NCI-H524 treated with DMSO at 0.1 percent for 48 hours (cell line): ENCODE measurements around the gene TNFAIP2.
"Not testable (repeated sequence)": the region's sequence is repeated elsewhere in the genome, so short reads cannot be mapped to it uniquely, and the experiment has no call there.

ENCODE experiments used
- DNase-seq: peaks from one replicate; lab custom pipeline; 2025; lab: John Stamatoyannopoulos, UW

Gene TNFAIP2

GRCh38 chr14:103107941-103108748, 15.1 kb upstream of the TNFAIP2 start:
- DNase-seq, result no peak

- DNase-seq, result peak; percentile 30
These were observed 14.5 kb upstream of the TNFAIP2 start for GRCh38 chr14:103108749-103109207.

GRCh38 chr14:103109535-103110441, 13.5 kb upstream of the TNFAIP2 start:
- DNase-seq, result no peak

- DNase-seq, result peak; percentile 19
These were observed 12.5 kb upstream of the TNFAIP2 start for GRCh38 chr14:103110681-103111231.

GRCh38 chr14:103111232-103111868, 11.9 kb upstream of the TNFAIP2 start:
- no peak for DNase-seq

GRCh38 chr14:103112400-103113243, 10.6 kb upstream of the TNFAIP2 start:
- DNase-seq, result peak; percentile 33

GRCh38 chr14:103113303-103113702, 10.0 kb upstream of the TNFAIP2 start:
- DNase-seq, result no peak

GRCh38 chr14:103113774-103114173, 9.5 kb upstream of the TNFAIP2 start:
- no peak for DNase-seq

- not testable (repeated sequence) for DNase-seq
These were observed 8.1 kb upstream of the TNFAIP2 start for GRCh38 chr14:103115086-103115679.

- no peak for DNase-seq
These were observed 7.3 kb upstream of the TNFAIP2 start for GRCh38 chr14:103115845-103116572.

GRCh38 chr14:103116636-103117035, 6.6 kb upstream of the TNFAIP2 start:
- DNase-seq, result no peak

- not testable (repeated sequence) for DNase-seq
These were observed 5.8 kb upstream of the TNFAIP2 start for GRCh38 chr14:103117499-103117898.

GRCh38 chr14:103118018-103118662, 5.1 kb upstream of the TNFAIP2 start:
- DNase-seq, result no peak

- DNase-seq, result no peak
These were observed 4.4 kb upstream of the TNFAIP2 start for GRCh38 chr14:103118663-103119404.

- DNase-seq, result not testable (repeated sequence)
These were observed 3.7 kb upstream of the TNFAIP2 start for GRCh38 chr14:103119527-103119926.

- no peak for DNase-seq
These were observed 2.0 kb upstream of the TNFAIP2 start for GRCh38 chr14:103121121-103121845.

GRCh38 chr14:103121846-103122584, 1.2 kb upstream of the TNFAIP2 start:
- DNase-seq, result peak; percentile 63
